Stomach (tissue), 9 donors: ENCODE results near the gene ANKRD17. TPM values are rescaled to one million over a fixed set of nuclear protein-coding genes. Genes with fewer than 3 reads are reported as not detected.
"Not testable (repeated sequence)": the region's sequence is repeated elsewhere in the genome, so short reads cannot be mapped to it uniquely, and the experiment has no call there.

ENCODE experiments used
- DNase-seq, 2 donors: peaks; one replicate each; pipeline versions ENCODE4 v3.0.0 to v3.0.0-alpha.2; 2013 to 2019
- H3K27ac ChIP-seq, 5 donors: fragments of 200-600 bp in 4 of 5; sonication (generic) in 4 of 5; one replicate each; pipeline ENCODE4 v1.5.1; 2013 to 2019; ENCODE audit warnings: mild to moderate bottlenecking in 1 of 5, moderate library complexity in 1 of 5
- H3K27me3 ChIP-seq, 3 donors: fragments of 200-600 bp; sonication (generic); one replicate each; pipeline ENCODE4 v1.5.1; 2017 to 2019; ENCODE audit warnings: mixed run types in 1 of 3
- H3K36me3 ChIP-seq, 4 donors: fragments of 200-600 bp; sonication (generic); 1 replicate in 3 of 4; 2 replicates in 1 of 4; pipeline ENCODE4 v1.5.1; 2016 to 2019
- H3K4me1 ChIP-seq, 4 donors: fragments of 200-600 bp; sonication (generic); one replicate each; pipeline ENCODE4 v1.5.1; 2016 to 2019
- H3K4me3 ChIP-seq, 4 donors: fragments of 200-600 bp; sonication (generic) in 3 of 4; one replicate each; pipeline ENCODE4 v1.5.1; 2016 to 2019; ENCODE audit warnings: mild to moderate bottlenecking in 1 of 4
- H3K9me3 ChIP-seq, 4 donors: fragments of 200-600 bp; sonication (generic); one replicate each; pipeline ENCODE4 v1.5.1; 2016 to 2019
- CTCF ChIP-seq, 7 experiments: fragments of 450-650 bp in 4 of 7; fragments of 200-600 bp in 3 of 7; sonication (generic) in 3 of 7; IDR thresholded peaks; one replicate each; pipeline ENCODE4 v1.5.1; 2016 to 2019; ENCODE audit warnings: antibody characterized with exemption in 7 of 7, control low read depth in 2 of 7, mild to moderate bottlenecking in 1 of 7
- EP300 ChIP-seq: sonication (generic); formaldehyde crosslinking; IDR thresholded peaks from one replicate; pipeline ENCODE4 v1.6.1; 2017; ENCODE audit warnings: antibody characterized with exemption
- POLR2A ChIP-seq, 4 donors: fragments of 450-650 bp; IDR thresholded peaks; one replicate each; pipeline ENCODE4 v1.6.1; 2016; ENCODE audit warnings: antibody characterized with exemption in 4 of 4, control low read depth in 2 of 4, mild to moderate bottlenecking in 1 of 4, moderate library complexity in 1 of 4
- POLR2AphosphoS5 ChIP-seq, 3 donors: sonication (generic); formaldehyde crosslinking; IDR thresholded peaks; one replicate each; pipeline ENCODE4 v1.6.1; 2016; ENCODE audit warnings: antibody characterized with exemption in 3 of 3
- WGBS, 5 donors: extraction: QIAGEN DNeasy Blood & Tissue Kit in 3 of 5; methylation state at CpG; one replicate each; pipeline versions ENCODE4 v1.1.5 to v1.1.7; 2013 to 2018; 5-methylcytosine and 5-hydroxymethylcytosine counted together
- intact Hi-C: fragments of 100-400 bp; cut with DNase I; formaldehyde crosslinking; loops from one replicate; pipeline ENCODE4 v1.15.1; 2023; ENCODE audit warnings: low total_unique reads
- polyA plus RNA-seq, 3 donors: library from polyadenylated mRNA; stranded (reverse); fragments of 200-250 nt; gene quantifications; one replicate each; pipeline ENCODE4 v1.2.3, GENCODE V29; 2013
- total RNA-seq, 5 donors: library from RNA; depleted of rRNA; stranded (reverse); fragments of >200 nt; gene quantifications; one replicate each; pipeline versions ENCODE4 v1.1.0 to v1.2.3, GENCODE V29; 2014 to 2016
- donor health status: healthy with polysubstance abuse.
- donor health status: Bipolar disorder and iron deficiency.
- donor health status: healthy.

ANKRD17 gene
- total and polyA plus RNA-seq, 8 donors: 6.9 to 128 (median 56.8) TPM

DNA sequence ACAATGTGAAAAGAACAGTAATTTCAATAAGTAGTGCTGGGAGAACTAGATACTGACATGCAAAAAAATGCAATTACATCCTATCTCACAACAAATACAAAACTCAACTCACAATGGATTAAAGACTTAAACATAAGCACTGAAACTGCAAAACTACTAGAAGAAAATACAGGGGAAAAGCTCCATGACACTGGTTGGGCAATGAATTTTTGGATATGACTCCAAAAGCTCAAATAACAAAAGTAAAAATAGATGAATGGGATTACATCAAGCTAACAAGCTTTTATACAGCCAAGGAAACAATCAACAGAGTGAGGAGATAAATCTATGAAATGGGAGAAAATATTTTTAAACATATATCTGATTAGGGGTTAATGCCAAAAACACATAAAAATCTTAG is 53.1 kb downstream of the ANKRD17 start:
- peaks cover 0 to 11% (median 3%) of the 10 kb centered on the region in 4 donors for H3K4me1 ChIP-seq
- no peak overlapping the region for H3K27ac ChIP-seq
- H3K4me3 ChIP-seq: no peak overlapping the region
- no peak for DNase-seq
- H3K27me3 ChIP-seq: no peaks in the 10 kb centered on the region
- H3K9me3 ChIP-seq: peaks cover 0 to 4% (median 0%) of the 10 kb centered on the region in 4 donors
- intact Hi-C loops: no loop called here
- H3K36me3 ChIP-seq: peaks cover 0 to 5% (median 0%) of the 10 kb centered on the region in 4 donors
- TF ChIP-seq POLR2A (IDR thresholded peaks at IDR 0.05) (no peak), POLR2AphosphoS5 (IDR thresholded peaks at IDR 0.05) (no peak), CTCF (IDR thresholded peaks at IDR 0.05) (no peak), EP300 (no peak)

DNA sequence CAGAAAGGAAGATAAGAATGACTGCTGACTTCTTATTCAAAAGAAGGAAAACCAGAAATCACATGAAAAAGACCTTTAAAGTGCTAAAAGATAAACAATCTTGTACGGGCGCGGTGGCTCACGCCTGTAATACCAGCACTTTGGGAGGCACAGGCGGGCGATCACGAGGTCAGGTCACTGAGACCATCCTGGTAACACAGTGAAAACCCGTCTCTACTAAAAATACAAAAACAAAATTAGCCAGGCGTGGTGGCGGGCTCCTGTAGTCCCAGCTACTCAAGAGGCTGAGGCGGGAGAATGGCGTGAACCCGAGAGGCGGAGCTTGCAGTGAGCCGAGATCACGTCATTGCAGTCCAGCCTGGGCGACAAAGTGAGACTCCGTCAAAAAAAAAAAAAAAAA is 54.6 kb downstream of the ANKRD17 start:
- H3K27ac ChIP-seq, H3K36me3 ChIP-seq, H3K27me3 ChIP-seq, H3K4me3 ChIP-seq, H3K9me3 ChIP-seq, intact Hi-C loops, DNase-seq: not testable (repeated sequence)
- WGBS, 5 donors: 96 to 99% (median 97%) methylated on average over 17 to 18 of the region's 18 CpGs
- peaks cover 0 to 16% (median 7%) of the 10 kb centered on the region in 4 donors for H3K4me1 ChIP-seq

GRCh38 chr4:73197220-73197619 is 61.4 kb downstream of the ANKRD17 start:
- no peaks in the 10 kb centered on the region for H3K36me3 ChIP-seq
- DNase-seq: no peak
- H3K9me3 ChIP-seq: no peaks in the 10 kb centered on the region
- intact Hi-C loops: no loop called here
- peaks cover 0 to 51% (median 15%) of the 10 kb centered on the region in 4 donors for H3K4me1 ChIP-seq
- 95 to 100% (median 100%) methylated on average over 1 of the region's 1 CpG for WGBS, 5 donors
- TF ChIP-seq CTCF (IDR thresholded peaks at IDR 0.05) (no peak), POLR2A (IDR thresholded peaks at IDR 0.05) (no peak), EP300 (no peak), POLR2AphosphoS5 (IDR thresholded peaks at IDR 0.05) (no peak)
- no peaks in the 10 kb centered on the region for H3K27me3 ChIP-seq
- H3K27ac ChIP-seq: no peak overlapping the region
- H3K4me3 ChIP-seq: no peak overlapping the region

- intact Hi-C loops: no loop called here
- no peaks in the 10 kb centered on the region for H3K27me3 ChIP-seq
- peaks cover 0 to 36% (median 8%) of the 10 kb centered on the region in 4 donors for H3K4me1 ChIP-seq
- H3K27ac ChIP-seq: no peak overlapping the region
- 76 to 85% (median 78%) methylated on average over 2 of the region's 2 CpGs for WGBS, 5 donors
- no peak for DNase-seq
- TF ChIP-seq POLR2AphosphoS5 (IDR thresholded peaks at IDR 0.05) (no peak), EP300 (no peak), POLR2A (IDR thresholded peaks at IDR 0.05) (no peak), CTCF (IDR thresholded peaks at IDR 0.05) (no peak)
- H3K9me3 ChIP-seq: no peaks in the 10 kb centered on the region
- H3K4me3 ChIP-seq: no peak overlapping the region
- H3K36me3 ChIP-seq: no peaks in the 10 kb centered on the region
These were observed 64.5 kb downstream of the ANKRD17 start for GRCh38 chr4:73194064-73194463.

GRCh38 chr4:73193659-73194058 is 64.9 kb downstream of the ANKRD17 start:
- TF ChIP-seq EP300: no peak
- no peak for TF ChIP-seq POLR2A (IDR thresholded peaks at IDR 0.05)
- TF ChIP-seq CTCF (IDR thresholded peaks at IDR 0.05): no peak
- 80 to 89% (median 87%) methylated on average over 4 of the region's 4 CpGs for WGBS, 5 donors

More at GRCh38 chr4:73193659-73194058, 64.9 kb downstream of the ANKRD17 start:
- Histone ChIP-seq H3K4me3 (no peak overlapping the region), H3K36me3 (no peaks in the 10 kb centered on the region), H3K9me3 (no peaks in the 10 kb centered on the region), H3K27me3 (no peaks in the 10 kb centered on the region), H3K27ac (no peak overlapping the region), H3K4me1 (peaks cover 0 to 32% (median 8%) of the 10 kb centered on the region in 4 donors)
- DNase-seq: no peak
- intact Hi-C loops: no loop called here
